GM18517 (cell line): ENCODE measurements around the gene PROSER1.
"Not testable (repeated sequence)": the region's sequence is repeated elsewhere in the genome, so short reads cannot be mapped to it uniquely, and the experiment has no call there.

Source experiments
- ATAC-seq: cut with Tn5 transposase; IDR thresholded peaks from one replicate; pipeline ENCODE4 v1.9.1; 2021; ENCODE audit warnings: mild to moderate bottlenecking, moderate library complexity; ENCODE audit not compliant: unreplicated experiment

The PROSER1 gene

DNA sequence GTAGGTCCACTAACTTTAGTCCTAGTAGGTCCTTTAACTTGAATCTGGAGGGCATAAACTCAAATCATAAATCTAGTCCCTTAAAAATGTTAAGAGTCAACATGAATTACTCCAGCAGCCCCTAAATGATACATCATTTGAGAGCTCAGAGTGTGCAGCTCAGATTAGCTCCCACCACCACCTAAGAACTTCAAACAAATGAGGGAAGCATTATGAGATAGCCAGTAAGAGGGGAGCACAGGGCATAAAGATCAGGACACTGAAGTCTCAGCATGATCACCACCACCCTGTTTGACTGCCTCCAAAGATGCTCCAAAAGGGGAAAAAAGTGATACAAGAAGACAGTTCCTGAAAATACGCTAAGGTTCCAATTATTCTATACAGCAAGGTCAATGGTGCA lies 5.7 kb downstream of the PROSER1 start:
- ATAC-seq = no peak

DNA sequence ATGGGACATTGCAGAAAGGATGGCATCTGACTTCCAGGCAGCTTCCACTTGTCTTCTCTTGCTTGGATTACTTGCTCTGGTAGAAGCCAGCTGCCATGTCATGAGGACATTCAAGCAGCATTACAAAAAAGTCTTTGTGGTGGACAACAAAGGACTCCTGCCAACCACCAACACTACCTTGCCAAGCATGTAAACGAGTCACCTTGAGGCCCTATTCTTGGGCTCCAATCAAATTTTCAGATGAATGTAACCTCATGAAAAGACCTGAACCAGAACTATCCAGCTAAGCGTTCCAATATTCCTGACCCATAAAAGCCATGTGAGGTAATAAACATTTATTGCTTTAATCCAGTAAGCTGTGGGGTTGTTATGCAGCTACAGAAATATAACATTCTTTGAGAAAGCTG lies 12.5 kb downstream of the PROSER1 start:
- ATAC-seq = no peak

DNA sequence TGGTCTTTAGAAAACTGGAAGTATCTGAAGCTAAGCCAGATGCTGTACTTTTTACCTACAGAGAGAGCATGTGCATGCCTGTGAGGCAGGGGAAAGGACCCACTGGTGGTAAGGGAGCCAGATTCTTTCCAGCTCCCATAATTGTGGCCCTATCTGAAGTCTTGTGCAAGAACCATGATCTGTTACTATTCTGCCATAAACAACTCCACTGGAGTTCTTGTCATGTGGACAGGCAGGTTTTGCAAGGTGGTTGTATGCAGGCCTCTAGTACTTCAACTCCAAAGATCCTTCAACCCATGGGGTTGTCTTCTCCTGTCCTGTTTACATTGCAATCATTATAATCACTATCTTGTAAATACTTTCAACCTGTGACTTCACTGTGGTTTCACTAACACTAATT lies 14.1 kb downstream of the PROSER1 start:
- ATAC-seq = no peak

DNA sequence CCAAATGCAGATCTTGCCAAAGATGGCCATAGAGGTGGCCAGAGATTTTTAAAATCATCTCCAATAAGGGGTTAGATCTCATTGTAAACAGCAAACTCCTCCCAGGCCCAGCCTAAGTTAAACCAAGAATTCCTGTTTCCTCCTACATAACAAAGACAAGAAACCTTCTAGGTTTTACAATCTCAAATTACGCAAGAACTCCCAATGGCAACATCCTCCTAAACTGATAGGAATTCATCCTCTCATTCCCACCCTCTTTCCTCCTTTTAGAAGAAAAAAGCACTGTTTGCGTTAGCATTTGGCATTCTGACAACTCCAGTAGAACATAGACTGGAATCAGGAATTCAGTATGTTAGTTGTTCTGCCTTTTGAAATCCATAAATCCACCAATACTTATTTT lies 14.6 kb downstream of the PROSER1 start:
- no peak for ATAC-seq

GRCh38 chr13:39020853-39021462 lies 16.9 kb downstream of the PROSER1 start:
- no peak for ATAC-seq

- peak; percentile 68 for ATAC-seq
Measured at GRCh38 chr13:39016787-39017186, 21.1 kb downstream of the PROSER1 start.

GRCh38 chr13:39016087-39016486 lies 21.8 kb downstream of the PROSER1 start:
- peak; percentile 82 for ATAC-seq

- ATAC-seq = no peak
Measured at GRCh38 chr13:39013462-39013861, 24.4 kb downstream of the PROSER1 start.

- no peak for ATAC-seq
Measured at GRCh38 chr13:39012608-39013007, 25.3 kb downstream of the PROSER1 start.

- not testable (repeated sequence) for ATAC-seq
Measured at GRCh38 chr13:39006371-39007111, 31.3 kb downstream of the PROSER1 start.

DNA sequence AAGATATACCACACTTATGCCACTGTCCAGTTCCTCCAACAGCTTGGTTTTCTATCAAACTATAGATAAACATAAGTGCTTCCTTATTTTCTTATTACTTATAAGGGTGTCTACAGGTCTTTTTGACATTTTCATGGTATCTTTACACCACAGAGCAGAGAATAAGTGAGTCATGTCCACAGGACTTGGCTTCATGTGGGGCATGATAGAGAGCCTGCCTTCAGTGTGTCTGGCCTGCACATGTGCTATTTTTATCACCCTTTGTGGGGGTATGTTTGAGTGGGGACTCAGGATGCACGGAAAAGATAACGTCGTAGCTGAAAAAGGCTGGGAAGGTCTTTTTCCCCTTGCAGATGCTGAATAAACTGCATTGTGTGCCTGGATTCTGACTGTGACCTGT lies 39.1 kb downstream of the PROSER1 start:
- ATAC-seq = no peak

GRCh38 chr13:38993381-38993780 lies 44.5 kb downstream of the PROSER1 start:
- ATAC-seq = no peak

- no peak for ATAC-seq
Measured at GRCh38 chr13:38990693-38991092, 47.2 kb downstream of the PROSER1 start, which contains the start of gene STOML3. Gene STOML3 (minus strand): TSS chr13:38990831. CDS start chr13:38990721, 110 bp downstream.

DNA sequence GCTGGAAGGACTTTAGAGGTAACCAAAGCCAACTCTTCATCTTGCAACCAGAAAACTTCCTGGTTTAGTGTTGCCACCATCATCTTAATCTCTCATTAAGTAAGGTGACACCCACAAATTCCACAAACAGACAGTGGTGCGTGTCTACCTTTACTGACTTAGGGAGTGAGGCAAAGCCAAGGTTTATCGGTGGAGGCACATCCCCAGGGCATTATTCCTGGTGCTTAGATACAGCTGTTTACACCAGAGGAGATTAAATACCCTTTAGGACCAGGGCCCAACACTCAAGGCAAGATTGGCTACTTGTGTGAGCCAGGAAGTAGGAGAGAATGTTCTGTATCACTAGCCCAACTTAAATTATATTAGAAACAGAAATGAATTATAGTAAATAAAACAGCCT lies 56.8 kb downstream of the PROSER1 start:
- no peak for ATAC-seq

DNA sequence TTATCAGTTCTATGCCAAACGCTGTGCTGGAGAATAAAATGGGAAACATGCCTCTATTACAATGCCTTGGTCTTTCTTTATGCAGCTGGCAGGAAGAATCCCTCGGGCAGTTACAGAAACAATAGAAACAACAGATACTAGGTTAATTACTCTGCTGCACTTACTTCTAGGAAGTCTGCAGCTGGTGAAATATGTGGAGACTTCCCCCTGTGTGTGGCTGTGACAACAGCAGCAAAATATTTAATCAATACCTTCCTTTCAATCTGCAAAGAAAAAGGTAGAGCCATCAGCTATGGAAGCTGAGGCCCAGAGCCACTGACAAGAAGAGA lies 57.2 kb downstream of the PROSER1 start:
- no peak for ATAC-seq

DNA sequence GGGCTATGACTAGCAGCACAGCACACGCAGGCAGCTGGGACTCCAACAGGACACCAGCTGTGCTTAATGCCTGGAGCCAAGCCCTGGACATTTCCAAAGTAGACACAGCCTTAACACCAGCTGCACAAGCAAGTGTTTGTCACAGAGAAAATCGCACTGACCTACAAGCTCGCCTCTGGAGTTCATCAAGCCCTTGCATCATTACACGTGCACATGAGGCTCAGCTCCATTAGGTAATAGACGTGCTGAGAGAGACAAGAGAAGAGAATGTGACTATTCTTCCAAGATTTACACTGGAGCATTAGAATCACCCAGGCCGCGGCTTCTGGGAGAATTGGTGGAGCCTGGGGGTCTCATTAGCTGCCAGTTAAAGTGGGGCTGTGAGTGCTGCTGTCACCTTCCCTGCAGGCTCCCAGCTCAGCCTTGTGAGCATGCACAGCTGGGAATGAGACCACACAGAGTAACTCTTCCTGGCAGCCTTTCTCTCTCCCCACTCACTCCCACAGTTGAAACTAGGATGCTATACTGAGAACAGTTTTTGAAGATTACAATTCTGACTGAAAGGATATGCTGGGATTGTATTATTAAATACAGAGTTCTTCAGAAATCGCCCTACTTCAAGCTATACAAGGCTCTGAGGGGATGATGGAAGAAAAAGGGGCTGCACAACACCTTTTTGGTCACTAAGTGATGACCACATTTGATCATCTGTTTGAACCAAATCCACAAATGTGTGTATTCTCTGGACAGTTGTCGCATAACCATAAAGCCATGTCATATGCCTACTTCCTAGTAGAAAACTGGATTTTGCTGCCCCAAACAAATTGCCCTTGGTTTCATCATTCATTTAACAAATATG lies 57.8 kb downstream of the PROSER1 start:
- ATAC-seq = no peak

GRCh38 chr13:38970380-38971051 lies 67.4 kb downstream of the PROSER1 start:
- ATAC-seq = no peak

DNA sequence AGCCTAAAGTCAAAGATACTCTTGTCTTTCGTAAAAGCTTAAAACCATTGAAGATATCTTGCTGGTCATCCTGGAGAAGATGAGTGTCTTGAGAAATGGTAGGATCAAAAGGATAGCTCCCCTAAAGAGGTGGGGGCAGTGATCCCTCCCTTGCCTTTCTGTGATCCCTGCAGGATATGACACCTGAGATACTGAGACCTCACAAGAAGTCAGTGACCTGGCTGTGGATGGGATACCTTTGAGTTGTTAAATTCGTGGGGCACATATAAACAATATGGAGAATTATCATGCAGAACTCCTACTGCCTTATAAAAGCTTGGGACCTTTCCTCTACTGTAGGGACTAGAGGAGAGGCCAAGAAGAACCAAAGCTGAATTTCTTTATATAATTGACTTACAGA lies 68.7 kb downstream of the PROSER1 start:
- ATAC-seq = no peak

DNA sequence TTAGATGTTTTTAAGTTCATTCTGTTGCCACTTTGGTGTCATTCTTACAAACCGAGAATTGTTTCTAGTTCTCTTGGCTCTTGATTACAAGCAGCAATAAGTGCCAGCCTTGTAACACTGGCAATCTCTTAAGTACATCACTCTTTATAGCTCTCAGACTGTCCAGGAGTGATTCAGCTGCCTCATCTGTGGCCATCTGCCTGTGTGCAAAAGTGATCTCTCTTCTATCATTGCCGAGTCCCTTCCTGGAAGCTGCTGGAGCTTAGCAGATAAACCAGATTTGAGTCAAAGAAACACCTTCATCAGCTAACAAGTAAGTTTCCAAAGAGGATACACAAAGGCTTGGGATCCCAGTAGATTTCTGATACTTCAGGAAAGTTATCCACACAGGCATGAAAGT lies 70.4 kb downstream of the PROSER1 start:
- ATAC-seq = no peak

DNA sequence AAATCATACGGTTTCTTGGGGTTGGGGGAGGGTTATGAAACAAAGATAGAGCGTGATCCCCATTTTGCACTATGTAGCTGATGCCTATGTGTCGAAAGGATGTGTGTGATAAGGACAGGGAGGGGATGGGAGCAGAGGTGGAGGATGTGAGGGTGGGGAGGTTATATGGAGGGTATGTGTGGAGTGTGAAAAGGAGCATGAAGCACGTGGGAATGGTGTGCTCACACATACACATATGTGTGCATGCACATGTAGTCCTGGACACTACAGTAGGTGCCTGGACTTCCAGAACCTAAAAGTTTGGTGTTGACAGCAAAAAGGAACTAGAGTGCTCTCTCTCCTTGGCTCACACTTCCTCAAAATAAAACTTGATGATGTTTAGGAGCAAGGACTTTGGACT lies 72.6 kb downstream of the PROSER1 start:
- no peak for ATAC-seq

GRCh38 chr13:38960175-38960574 lies 77.7 kb downstream of the PROSER1 start:
- no peak for ATAC-seq
